H9 (cell line): ENCODE data around the gene SULT1C3. TPM values are rescaled to one million over a fixed set of nuclear protein-coding genes. Genes with fewer than 3 reads are reported as not detected.

ENCODE experiments used
- DNase-seq: peaks from one replicate; pipeline ENCODE4 v3.0.0-alpha.2; 2017
- H2AFZ ChIP-seq: one replicate; pipeline ENCODE4 v1.6.1; 2013; ENCODE audit warnings: mild to moderate bottlenecking, low read length, control low read depth, moderate library complexity
- H2AK5ac ChIP-seq: 2 replicates; pipeline ENCODE4 v1.6.1; 2013; ENCODE audit warnings: low read length, control low read depth, mixed read lengths; ENCODE audit not compliant: insufficient read length
- H2BK120ac ChIP-seq: one replicate; pipeline ENCODE4 v1.6.1; 2013; ENCODE audit warnings: low read depth, mild to moderate bottlenecking, low read length, control low read depth, inconsistent platforms; ENCODE audit not compliant: poor library complexity, severe bottlenecking
- H2BK12ac ChIP-seq: 2 replicates; pipeline ENCODE4 v1.6.1; 2013; ENCODE audit warnings: low read length, control low read depth, mixed read lengths, low read depth; ENCODE audit not compliant: insufficient read length
- H2BK15ac ChIP-seq: 2 replicates; pipeline ENCODE4 v1.6.1; 2013; ENCODE audit warnings: low read depth, low read length, control low read depth
- H2BK20ac ChIP-seq: one replicate; pipeline ENCODE4 v1.6.1; 2013; ENCODE audit warnings: low read depth, mild to moderate bottlenecking, low read length, control low read depth, inconsistent platforms; ENCODE audit not compliant: poor library complexity, severe bottlenecking
- H2BK5ac ChIP-seq: 2 replicates; pipeline ENCODE4 v1.6.1; 2013; ENCODE audit warnings: low read length, control low read depth, mixed read lengths; ENCODE audit not compliant: insufficient read length
- H3K14ac ChIP-seq: 2 replicates; pipeline ENCODE4 v1.6.1; 2013; ENCODE audit warnings: low read length, control low read depth; ENCODE audit not compliant: insufficient read depth
- H3K18ac ChIP-seq: 2 replicates; pipeline ENCODE4 v1.6.1; 2013; ENCODE audit warnings: low read depth, mild to moderate bottlenecking, mixed read lengths, low read length, control low read depth; ENCODE audit not compliant: insufficient read length
- H3K23ac ChIP-seq: 2 replicates; pipeline ENCODE4 v1.6.1; 2013; ENCODE audit warnings: low read length, control low read depth, mixed read lengths, low read depth; ENCODE audit not compliant: insufficient read length
- H3K23me2 ChIP-seq: 2 replicates; pipeline ENCODE4 v1.6.1; 2013; ENCODE audit warnings: low read depth, mild to moderate bottlenecking, mixed read lengths, low read length, control low read depth; ENCODE audit not compliant: insufficient read length, poor library complexity, severe bottlenecking
- H3K27ac ChIP-seq: 2 replicates; pipeline ENCODE4 v1.5.1; 2013; ENCODE audit warnings: low read length, control low read depth, mixed read lengths, low read depth; ENCODE audit not compliant: insufficient read length
- H3K27me3 ChIP-seq: 2 replicates; pipeline ENCODE4 v1.6.1; 2013; ENCODE audit warnings: low read length, control low read depth, inconsistent platforms; ENCODE audit not compliant: insufficient read depth
- H3K4ac ChIP-seq: 2 replicates; pipeline ENCODE4 v1.6.1; 2013; ENCODE audit warnings: low read depth, mild to moderate bottlenecking, control low read depth, inconsistent platforms, low read length, moderate library complexity
- H3K4me1 ChIP-seq: 2 replicates; pipeline ENCODE4 v1.6.1; 2013; ENCODE audit warnings: low read length, control low read depth, inconsistent platforms; ENCODE audit not compliant: insufficient read depth
- H3K4me2 ChIP-seq: 2 replicates; pipeline ENCODE4 v1.6.1; 2013; ENCODE audit warnings: low read length, control low read depth, mixed read lengths; ENCODE audit not compliant: insufficient read length, insufficient read depth
- H3K56ac ChIP-seq: 2 replicates; pipeline ENCODE4 v1.6.1; 2013; ENCODE audit warnings: low read depth, mild to moderate bottlenecking, mixed read lengths, low read length, control low read depth; ENCODE audit not compliant: insufficient read length
- H3K79me1 ChIP-seq: 2 replicates; pipeline ENCODE4 v1.6.1; 2013; ENCODE audit warnings: low read depth, mild to moderate bottlenecking, moderate library complexity, low read length, control low read depth, inconsistent platforms; ENCODE audit not compliant: insufficient read depth, poor library complexity, severe bottlenecking
- H3K79me2 ChIP-seq: 2 replicates; pipeline ENCODE4 v1.6.1; 2013; ENCODE audit warnings: low read length, control low read depth, inconsistent platforms; ENCODE audit not compliant: insufficient read depth
- H3K9ac ChIP-seq: 2 replicates; pipeline ENCODE4 v1.6.1; 2013; ENCODE audit warnings: low read length, control low read depth, mixed read lengths; ENCODE audit not compliant: insufficient read length; ENCODE audit errors: extremely low read depth
- H3K9me3 ChIP-seq: one replicate; pipeline ENCODE4 v1.6.1; 2013; ENCODE audit warnings: low read depth, low read length, inconsistent platforms; ENCODE audit not compliant: control insufficient read depth
- H3T11ph ChIP-seq: one replicate; pipeline ENCODE4 v1.6.1; 2013; ENCODE audit warnings: mild to moderate bottlenecking, low read length, control low read depth, inconsistent platforms
- H4K20me1 ChIP-seq: one replicate; pipeline ENCODE4 v1.6.1; 2013; ENCODE audit not compliant: control insufficient read depth, insufficient read length, insufficient read depth
- H4K5ac ChIP-seq: 2 replicates; pipeline ENCODE4 v1.6.1; 2013; ENCODE audit warnings: low read depth, mild to moderate bottlenecking, mixed read lengths, low read length, control low read depth; ENCODE audit not compliant: insufficient read length
- H4K8ac ChIP-seq: replicated peaks from 2 replicates; pipeline ENCODE4 v1.6.1; 2013; ENCODE audit warnings: low read length, control low read depth, mixed read lengths, low read depth; ENCODE audit not compliant: insufficient read length
- H4K91ac ChIP-seq: 2 replicates; pipeline ENCODE4 v1.6.1; 2013; ENCODE audit warnings: low read depth, mild to moderate bottlenecking, moderate library complexity, mixed read lengths, low read length, control low read depth; ENCODE audit not compliant: insufficient read length
- H3K27ac Mint-ChIP-seq, 3 experiments: 2 replicates in 2 of 3; 3 replicates in 1 of 3; pipeline ENCODE4 v1.8.0; 2020 to 2021; ENCODE audit warnings: mixed read lengths in 3 of 3, mild to moderate bottlenecking in 1 of 3, moderate library complexity in 1 of 3
- H3K27me3 Mint-ChIP-seq: 2 replicates; pipeline ENCODE4 v1.8.0; 2021; ENCODE audit warnings: low read depth, mild to moderate bottlenecking, moderate library complexity, mixed read lengths
- H3K36me3 Mint-ChIP-seq, 3 experiments: 2 replicates in 2 of 3; 3 replicates in 1 of 3; pipeline ENCODE4 v1.8.0; 2020 to 2021; ENCODE audit warnings: low read depth in 3 of 3, mixed read lengths in 3 of 3; ENCODE audit not compliant: insufficient read depth in 1 of 3
- H3K4me1 Mint-ChIP-seq, 2 experiments: 2 replicates each; pipeline ENCODE4 v1.8.0; 2020; ENCODE audit warnings: mixed read lengths in 2 of 2
- H3K4me3 Mint-ChIP-seq, 2 experiments: 2 replicates in 1 of 2; 3 replicates in 1 of 2; pipeline ENCODE4 v1.8.0; 2020 to 2021; ENCODE audit warnings: mild to moderate bottlenecking in 2 of 2, mixed read lengths in 2 of 2, moderate library complexity in 1 of 2
- H3K9me3 Mint-ChIP-seq, 2 experiments: 2 replicates in 1 of 2; 3 replicates in 1 of 2; pipeline ENCODE4 v1.8.0; 2020; ENCODE audit warnings: mild to moderate bottlenecking in 2 of 2, mixed read lengths in 2 of 2, moderate library complexity in 1 of 2
- CTCF ChIP-seq: fragments of 200-600 bp; sonication (generic); conservative IDR thresholded peaks from 3 replicates; pipeline ENCODE4 v1.8.0; 2021; ENCODE audit warnings: antibody characterized with exemption, mild to moderate bottlenecking
- WGBS: extraction: QIAGEN DNeasy Blood & Tissue Kit; methylation state at CpG from one replicate; pipeline ENCODE4 v1.1.7; 2013; ENCODE audit warnings: missing lambda C conversion rate, low lambda C conversion rate, mixed read lengths; ENCODE audit not compliant: insufficient read length; ENCODE audit errors: extremely low coverage; 5-methylcytosine and 5-hydroxymethylcytosine counted together
- total RNA-seq: library from RNA; stranded (reverse); gene quantifications from 2 replicates; pipeline ENCODE4 v1.2.1, GENCODE V29; 2021

SULT1C3 gene
- total RNA-seq, 1 experiment from 2014 or later = not detected

GRCh38 chr2:108193251-108193650 lies 46.5 kb upstream of the SULT1C3 start:
- no peak overlapping the region for H4K5ac ChIP-seq
- no peak overlapping the region for H4K8ac ChIP-seq
- no peak overlapping the region for H3K23ac ChIP-seq
- no peak overlapping the region for H3K4me2 ChIP-seq
- Mint-ChIP-seq H3K27ac (no peak overlapping the region), H3K4me1 (peaks cover 0 to 4% of the 10 kb centered on the region in 2 experiments; a peak in 1 of 4 replicates), H3K27me3 (no peaks in the 10 kb centered on the region), H3K36me3 (peaks cover 0 to 2% (median 0%) of the 10 kb centered on the region in 3 experiments; a peak in 1 of 7 replicates), H3K4me3 (no peak overlapping the region), H3K9me3 (peaks cover 3 to 12% of the 10 kb centered on the region in 2 experiments; a peak in 3 of 5 replicates)
- no peaks in the 10 kb centered on the region for H3K79me1 ChIP-seq
- no peak overlapping the region for H2BK12ac ChIP-seq
- DNase-seq = no peak
- no peaks in the 10 kb centered on the region for H3K79me2 ChIP-seq
- no peak overlapping the region for H3K27ac ChIP-seq
- H4K20me1 ChIP-seq = no peaks in the 10 kb centered on the region
- H3T11ph ChIP-seq = no peak overlapping the region
- no peak overlapping the region for H3K56ac ChIP-seq
- H3K9ac ChIP-seq = no peak overlapping the region
- H3K27me3 ChIP-seq = no peaks in the 10 kb centered on the region
- no CpG with 5 or more reads among the region's 3 CpGs for WGBS
- H2BK5ac ChIP-seq = no peak overlapping the region
- H3K9me3 ChIP-seq = no peaks in the 10 kb centered on the region
- H3K4me1 ChIP-seq = no peaks in the 10 kb centered on the region
- no peak overlapping the region for H4K91ac ChIP-seq
- H2BK120ac ChIP-seq = no peak overlapping the region
- no peak overlapping the region for H3K14ac ChIP-seq
- no peaks in the 10 kb centered on the region for H3K23me2 ChIP-seq
- no peak overlapping the region for H2AFZ ChIP-seq
- no peak overlapping the region for H2BK20ac ChIP-seq
- H3K18ac ChIP-seq = no peak overlapping the region
- no peak overlapping the region for H3K4ac ChIP-seq
- H2AK5ac ChIP-seq = no peak overlapping the region
- no peak overlapping the region for H2BK15ac ChIP-seq
- TF ChIP-seq CTCF = no peak
